GM21423 (cell line): ENCODE results near the gene MCTS1.
"Not testable (repeated sequence)": the region's sequence is repeated elsewhere in the genome, so short reads cannot be mapped to it uniquely, and the experiment has no call there.

Experiments used
- ATAC-seq: cut with Tn5 transposase; IDR thresholded peaks from one replicate; pipeline ENCODE4 v1.9.1; 2021; ENCODE audit warnings: mild to moderate bottlenecking, moderate library complexity; ENCODE audit not compliant: unreplicated experiment

The MCTS1 gene

GRCh38 chrX:120603707-120604360 is at the start of gene MCTS1:
TSS of gene MCTS1 (plus strand) at chrX:120604101. CDS start at chrX:120604237, 136 bp downstream.
- peak; percentile 92 for ATAC-seq

DNA sequence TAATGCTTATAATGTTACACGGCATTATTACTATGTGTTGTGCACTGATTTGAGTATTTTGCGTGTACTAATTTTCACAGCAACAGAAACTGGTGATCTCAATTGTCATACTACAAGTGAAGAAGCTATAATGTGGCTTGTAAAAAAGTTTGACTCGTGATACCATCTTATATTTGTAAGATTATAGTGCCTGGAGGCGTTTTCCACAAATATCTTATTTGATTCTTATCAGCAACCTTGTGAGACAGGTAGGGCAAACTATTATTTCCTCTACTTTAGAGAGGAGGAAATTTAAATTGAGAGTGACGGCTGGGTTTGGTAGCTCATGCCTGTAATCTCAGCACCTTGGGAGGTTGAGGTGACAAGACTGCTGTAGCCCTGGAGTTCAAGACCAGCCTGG is 47.6 kb upstream of the MCTS1 start:
- ATAC-seq, result no peak

GRCh38 chrX:120559804-120560203 is 44.1 kb upstream of the MCTS1 start:
- no peak for ATAC-seq

GRCh38 chrX:120560405-120560841 is 43.5 kb upstream of the MCTS1 start:
- peak; percentile 38 for ATAC-seq

- peak; percentile 83 for ATAC-seq
Measured at GRCh38 chrX:120560842-120561633, 42.9 kb upstream of the MCTS1 start, which contains the start of gene CUL4B. TSS of gene CUL4B (minus strand) at chrX:120560962. CDS start at chrX:120560638, 324 bp downstream.

DNA sequence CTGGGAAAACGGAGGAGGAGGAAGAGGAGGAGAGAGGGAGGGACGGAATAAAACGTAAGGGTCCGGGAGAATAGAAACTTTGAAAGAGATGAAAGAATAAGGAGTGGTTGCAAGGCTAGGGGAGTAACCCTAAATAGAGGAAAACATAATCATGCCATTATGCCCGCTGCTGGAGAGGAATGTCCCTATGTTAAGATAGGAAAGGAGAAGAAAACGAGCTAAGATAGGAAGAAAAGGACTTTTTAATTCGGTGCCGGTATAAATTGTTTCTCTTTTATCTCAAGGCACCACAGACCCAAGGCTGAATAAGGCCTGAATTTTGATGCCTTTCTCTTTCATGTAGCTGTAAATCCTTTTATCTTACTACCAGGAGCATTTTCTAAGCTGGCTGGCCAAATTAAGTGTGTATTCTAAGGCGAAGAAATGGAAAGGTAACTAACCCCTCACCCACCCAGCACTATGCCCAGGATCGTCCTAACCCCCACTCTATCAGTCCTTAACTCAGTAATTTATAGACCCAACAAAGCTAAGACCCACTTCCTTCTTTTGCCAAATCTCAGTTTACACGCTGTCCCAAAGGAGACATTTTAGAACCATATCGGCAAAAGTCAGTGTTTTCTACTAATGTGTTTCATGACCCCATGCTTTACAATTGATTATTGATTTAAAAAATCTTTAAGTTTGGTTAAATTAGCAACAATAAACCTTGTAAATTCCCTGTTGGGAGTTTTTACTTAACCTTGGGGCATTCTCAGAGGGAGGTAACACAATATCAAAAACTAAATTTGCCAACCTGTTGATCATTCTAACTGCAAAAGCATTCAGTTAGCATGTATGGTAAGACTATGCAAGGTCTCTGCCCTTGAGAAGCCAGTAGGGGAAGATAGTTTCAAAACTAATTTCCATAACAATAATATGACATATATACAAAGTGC is 42.0 kb upstream of the MCTS1 start:
- ATAC-seq, result no peak

DNA sequence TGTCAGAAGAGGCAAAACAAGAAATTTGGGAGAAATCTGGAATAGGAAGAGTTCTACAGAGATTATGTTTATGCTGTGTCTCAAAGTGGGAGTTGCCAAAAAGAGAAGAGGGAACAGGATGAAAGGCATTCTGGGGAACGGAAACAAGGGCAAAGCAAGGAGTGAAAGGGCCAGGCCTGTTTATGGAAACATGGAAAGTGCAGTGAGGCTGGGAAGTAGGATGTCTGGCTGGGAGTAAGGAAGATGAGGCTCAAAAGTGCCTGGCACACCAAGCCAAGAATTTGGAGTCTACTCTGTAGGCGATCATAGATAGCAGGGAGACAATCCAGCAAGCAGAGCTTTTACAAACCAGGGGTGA is 41.4 kb upstream of the MCTS1 start:
- no peak for ATAC-seq

DNA sequence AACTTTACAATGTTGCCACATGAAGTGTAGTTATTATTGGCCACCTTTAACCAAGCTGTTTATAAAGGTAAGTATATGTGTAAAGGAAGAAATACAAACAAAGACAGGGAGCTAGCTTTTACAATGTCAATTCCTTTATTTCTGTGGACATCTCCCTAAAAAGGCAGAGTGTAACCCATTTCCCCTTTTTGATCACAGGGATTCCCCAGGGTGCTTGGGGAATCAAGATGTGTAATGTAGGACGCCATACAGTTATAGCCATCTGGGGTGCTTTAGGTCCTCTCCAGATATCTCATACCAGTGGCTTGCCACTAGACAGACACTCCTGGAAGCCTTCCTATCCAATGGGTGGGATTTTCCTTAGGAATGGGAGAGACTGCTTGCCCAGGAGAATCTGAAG is 39.0 kb upstream of the MCTS1 start:
- no peak for ATAC-seq

DNA sequence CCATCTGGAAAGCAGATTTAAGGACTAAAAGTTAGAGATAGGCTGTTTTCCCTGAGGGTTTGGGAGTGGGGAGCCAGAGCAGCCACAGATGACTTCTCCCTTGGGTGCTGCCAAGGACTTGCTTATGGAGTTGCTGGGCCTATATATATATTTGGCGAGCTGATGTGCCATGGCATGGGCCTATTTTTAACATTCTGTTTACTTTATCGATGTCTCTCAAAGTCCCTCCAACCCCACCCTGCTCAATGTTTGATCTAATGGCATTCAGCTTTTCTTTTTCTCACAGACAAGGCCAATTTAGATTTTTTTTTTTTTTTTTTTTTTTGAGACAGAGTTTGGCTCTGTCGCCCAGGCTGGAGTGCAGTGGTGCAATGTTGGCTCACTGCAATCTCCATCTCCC is 37.1 kb upstream of the MCTS1 start:
- no peak for ATAC-seq

DNA sequence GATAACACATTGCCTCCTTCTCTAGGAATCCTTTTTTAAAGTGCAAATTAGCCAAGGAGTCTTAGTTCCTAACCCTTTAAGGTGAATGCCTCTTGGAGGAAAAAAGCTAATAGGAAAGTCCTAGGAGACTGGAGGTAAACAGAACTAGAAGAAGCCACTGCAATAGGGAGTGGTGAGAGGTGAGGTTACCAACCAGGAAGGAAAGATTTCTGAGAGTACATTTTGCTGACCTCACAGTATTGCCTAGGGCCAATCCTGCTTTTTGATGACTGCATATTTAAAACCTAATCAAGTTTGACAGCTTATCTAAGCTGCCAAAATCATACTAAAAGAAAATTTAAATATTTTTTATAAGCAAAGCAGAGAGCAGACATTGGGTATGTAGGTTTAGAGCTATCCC is 35.9 kb upstream of the MCTS1 start:
- no peak for ATAC-seq

- ATAC-seq, result no peak
Measured at GRCh38 chrX:120568609-120569008, 35.3 kb upstream of the MCTS1 start.

GRCh38 chrX:120570011-120570600 is 33.8 kb upstream of the MCTS1 start:
- no peak for ATAC-seq

GRCh38 chrX:120573806-120574205 is 30.1 kb upstream of the MCTS1 start:
- ATAC-seq, result not testable (repeated sequence)

- ATAC-seq, result no peak
Measured at GRCh38 chrX:120575379-120576114, 28.4 kb upstream of the MCTS1 start.

GRCh38 chrX:120585702-120586101 is 18.2 kb upstream of the MCTS1 start:
- no peak for ATAC-seq

DNA sequence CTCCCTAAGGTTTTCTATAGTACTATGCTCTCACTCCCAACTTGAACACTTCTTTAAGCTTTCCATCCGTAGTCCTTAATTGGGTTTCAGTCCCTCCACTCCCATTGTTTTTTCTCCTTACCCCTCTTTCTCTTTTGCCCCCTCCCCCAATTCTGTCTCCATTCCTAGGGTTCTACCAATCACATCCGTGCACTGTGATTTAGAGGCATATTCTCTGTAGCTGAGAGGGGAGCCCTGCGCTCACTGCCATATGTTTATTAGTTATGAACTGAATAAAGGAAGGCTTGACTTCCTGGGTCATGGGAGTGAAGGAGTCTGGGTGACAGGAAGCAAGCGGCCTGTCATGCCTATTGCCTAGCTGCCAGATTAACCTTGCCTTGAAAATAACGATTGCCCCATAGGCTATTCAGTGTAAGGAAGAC is 471 bp downstream of the MCTS1 start:
- ATAC-seq, result peak; percentile 65

GRCh38 chrX:120612086-120612485 is 8.2 kb downstream of the MCTS1 start:
- no peak for ATAC-seq

- no peak for ATAC-seq
Measured at GRCh38 chrX:120614816-120615215, 10.9 kb downstream of the MCTS1 start.

GRCh38 chrX:120617996-120618630 is 14.2 kb downstream of the MCTS1 start:
- no peak for ATAC-seq

GRCh38 chrX:120625371-120625770 is 21.5 kb downstream of the MCTS1 start:
- ATAC-seq, result no peak
